H9 (cell line): ENCODE data around the gene SAFB. TPM values are rescaled to one million over a fixed set of nuclear protein-coding genes. Genes with fewer than 3 reads are reported as not detected.

Experiments
- DNase-seq: peaks from one replicate; pipeline ENCODE4 v3.0.0-alpha.2; 2017
- H2AFZ ChIP-seq: one replicate; pipeline ENCODE4 v1.6.1; 2013; ENCODE audit warnings: mild to moderate bottlenecking, low read length, control low read depth, moderate library complexity
- H2AK5ac ChIP-seq: 2 replicates; pipeline ENCODE4 v1.6.1; 2013; ENCODE audit warnings: low read length, control low read depth, mixed read lengths; ENCODE audit not compliant: insufficient read length
- H2BK120ac ChIP-seq: one replicate; pipeline ENCODE4 v1.6.1; 2013; ENCODE audit warnings: low read depth, mild to moderate bottlenecking, low read length, control low read depth, inconsistent platforms; ENCODE audit not compliant: poor library complexity, severe bottlenecking
- H2BK12ac ChIP-seq: 2 replicates; pipeline ENCODE4 v1.6.1; 2013; ENCODE audit warnings: low read length, control low read depth, mixed read lengths, low read depth; ENCODE audit not compliant: insufficient read length
- H2BK15ac ChIP-seq: 2 replicates; pipeline ENCODE4 v1.6.1; 2013; ENCODE audit warnings: low read depth, low read length, control low read depth
- H2BK20ac ChIP-seq: one replicate; pipeline ENCODE4 v1.6.1; 2013; ENCODE audit warnings: low read depth, mild to moderate bottlenecking, low read length, control low read depth, inconsistent platforms; ENCODE audit not compliant: poor library complexity, severe bottlenecking
- H2BK5ac ChIP-seq: 2 replicates; pipeline ENCODE4 v1.6.1; 2013; ENCODE audit warnings: low read length, control low read depth, mixed read lengths; ENCODE audit not compliant: insufficient read length
- H3K14ac ChIP-seq: 2 replicates; pipeline ENCODE4 v1.6.1; 2013; ENCODE audit warnings: low read length, control low read depth; ENCODE audit not compliant: insufficient read depth
- H3K18ac ChIP-seq: 2 replicates; pipeline ENCODE4 v1.6.1; 2013; ENCODE audit warnings: low read depth, mild to moderate bottlenecking, mixed read lengths, low read length, control low read depth; ENCODE audit not compliant: insufficient read length
- H3K23ac ChIP-seq: 2 replicates; pipeline ENCODE4 v1.6.1; 2013; ENCODE audit warnings: low read length, control low read depth, mixed read lengths, low read depth; ENCODE audit not compliant: insufficient read length
- H3K23me2 ChIP-seq: 2 replicates; pipeline ENCODE4 v1.6.1; 2013; ENCODE audit warnings: low read depth, mild to moderate bottlenecking, mixed read lengths, low read length, control low read depth; ENCODE audit not compliant: insufficient read length, poor library complexity, severe bottlenecking
- H3K27ac ChIP-seq: 2 replicates; pipeline ENCODE4 v1.5.1; 2013; ENCODE audit warnings: low read length, control low read depth, mixed read lengths, low read depth; ENCODE audit not compliant: insufficient read length
- H3K27me3 ChIP-seq: 2 replicates; pipeline ENCODE4 v1.6.1; 2013; ENCODE audit warnings: low read length, control low read depth, inconsistent platforms; ENCODE audit not compliant: insufficient read depth
- H3K4ac ChIP-seq: 2 replicates; pipeline ENCODE4 v1.6.1; 2013; ENCODE audit warnings: low read depth, mild to moderate bottlenecking, control low read depth, inconsistent platforms, low read length, moderate library complexity
- H3K4me1 ChIP-seq: 2 replicates; pipeline ENCODE4 v1.6.1; 2013; ENCODE audit warnings: low read length, control low read depth, inconsistent platforms; ENCODE audit not compliant: insufficient read depth
- H3K4me2 ChIP-seq: 2 replicates; pipeline ENCODE4 v1.6.1; 2013; ENCODE audit warnings: low read length, control low read depth, mixed read lengths; ENCODE audit not compliant: insufficient read length, insufficient read depth
- H3K56ac ChIP-seq: 2 replicates; pipeline ENCODE4 v1.6.1; 2013; ENCODE audit warnings: low read depth, mild to moderate bottlenecking, mixed read lengths, low read length, control low read depth; ENCODE audit not compliant: insufficient read length
- H3K79me1 ChIP-seq: 2 replicates; pipeline ENCODE4 v1.6.1; 2013; ENCODE audit warnings: low read depth, mild to moderate bottlenecking, moderate library complexity, low read length, control low read depth, inconsistent platforms; ENCODE audit not compliant: insufficient read depth, poor library complexity, severe bottlenecking
- H3K79me2 ChIP-seq: 2 replicates; pipeline ENCODE4 v1.6.1; 2013; ENCODE audit warnings: low read length, control low read depth, inconsistent platforms; ENCODE audit not compliant: insufficient read depth
- H3K9ac ChIP-seq: 2 replicates; pipeline ENCODE4 v1.6.1; 2013; ENCODE audit warnings: low read length, control low read depth, mixed read lengths; ENCODE audit not compliant: insufficient read length; ENCODE audit errors: extremely low read depth
- H3K9me3 ChIP-seq: one replicate; pipeline ENCODE4 v1.6.1; 2013; ENCODE audit warnings: low read depth, low read length, inconsistent platforms; ENCODE audit not compliant: control insufficient read depth
- H3T11ph ChIP-seq: one replicate; pipeline ENCODE4 v1.6.1; 2013; ENCODE audit warnings: mild to moderate bottlenecking, low read length, control low read depth, inconsistent platforms
- H4K20me1 ChIP-seq: one replicate; pipeline ENCODE4 v1.6.1; 2013; ENCODE audit not compliant: control insufficient read depth, insufficient read length, insufficient read depth
- H4K5ac ChIP-seq: 2 replicates; pipeline ENCODE4 v1.6.1; 2013; ENCODE audit warnings: low read depth, mild to moderate bottlenecking, mixed read lengths, low read length, control low read depth; ENCODE audit not compliant: insufficient read length
- H4K8ac ChIP-seq: replicated peaks from 2 replicates; pipeline ENCODE4 v1.6.1; 2013; ENCODE audit warnings: low read length, control low read depth, mixed read lengths, low read depth; ENCODE audit not compliant: insufficient read length
- H4K91ac ChIP-seq: 2 replicates; pipeline ENCODE4 v1.6.1; 2013; ENCODE audit warnings: low read depth, mild to moderate bottlenecking, moderate library complexity, mixed read lengths, low read length, control low read depth; ENCODE audit not compliant: insufficient read length
- H3K27ac Mint-ChIP-seq, 3 experiments: 2 replicates in 2 of 3; 3 replicates in 1 of 3; pipeline ENCODE4 v1.8.0; 2020 to 2021; ENCODE audit warnings: mixed read lengths in 3 of 3, mild to moderate bottlenecking in 1 of 3, moderate library complexity in 1 of 3
- H3K27me3 Mint-ChIP-seq: 2 replicates; pipeline ENCODE4 v1.8.0; 2021; ENCODE audit warnings: low read depth, mild to moderate bottlenecking, moderate library complexity, mixed read lengths
- H3K36me3 Mint-ChIP-seq, 3 experiments: 2 replicates in 2 of 3; 3 replicates in 1 of 3; pipeline ENCODE4 v1.8.0; 2020 to 2021; ENCODE audit warnings: low read depth in 3 of 3, mixed read lengths in 3 of 3; ENCODE audit not compliant: insufficient read depth in 1 of 3
- H3K4me1 Mint-ChIP-seq, 2 experiments: 2 replicates each; pipeline ENCODE4 v1.8.0; 2020; ENCODE audit warnings: mixed read lengths in 2 of 2
- H3K4me3 Mint-ChIP-seq, 2 experiments: 2 replicates in 1 of 2; 3 replicates in 1 of 2; pipeline ENCODE4 v1.8.0; 2020 to 2021; ENCODE audit warnings: mild to moderate bottlenecking in 2 of 2, mixed read lengths in 2 of 2, moderate library complexity in 1 of 2
- H3K9me3 Mint-ChIP-seq, 2 experiments: 2 replicates in 1 of 2; 3 replicates in 1 of 2; pipeline ENCODE4 v1.8.0; 2020; ENCODE audit warnings: mild to moderate bottlenecking in 2 of 2, mixed read lengths in 2 of 2, moderate library complexity in 1 of 2
- WGBS: extraction: QIAGEN DNeasy Blood & Tissue Kit; methylation state at CpG from one replicate; pipeline ENCODE4 v1.1.7; 2013; ENCODE audit warnings: missing lambda C conversion rate, low lambda C conversion rate, mixed read lengths; ENCODE audit not compliant: insufficient read length; ENCODE audit errors: extremely low coverage; 5-methylcytosine and 5-hydroxymethylcytosine counted together
- total RNA-seq: library from RNA; stranded (reverse); gene quantifications from 2 replicates; pipeline ENCODE4 v1.2.1, GENCODE V29; 2021
- TF ChIP-seq, protein P1 (sequence below): fragments of 200-600 bp; sonication (generic); conservative IDR thresholded peaks from 3 replicates; pipeline ENCODE4 v1.8.0; 2021; ENCODE audit warnings: antibody characterized with exemption, mild to moderate bottlenecking

SAFB gene
- total RNA-seq, 1 experiment from 2014 or later = 110 TPM

DNA sequence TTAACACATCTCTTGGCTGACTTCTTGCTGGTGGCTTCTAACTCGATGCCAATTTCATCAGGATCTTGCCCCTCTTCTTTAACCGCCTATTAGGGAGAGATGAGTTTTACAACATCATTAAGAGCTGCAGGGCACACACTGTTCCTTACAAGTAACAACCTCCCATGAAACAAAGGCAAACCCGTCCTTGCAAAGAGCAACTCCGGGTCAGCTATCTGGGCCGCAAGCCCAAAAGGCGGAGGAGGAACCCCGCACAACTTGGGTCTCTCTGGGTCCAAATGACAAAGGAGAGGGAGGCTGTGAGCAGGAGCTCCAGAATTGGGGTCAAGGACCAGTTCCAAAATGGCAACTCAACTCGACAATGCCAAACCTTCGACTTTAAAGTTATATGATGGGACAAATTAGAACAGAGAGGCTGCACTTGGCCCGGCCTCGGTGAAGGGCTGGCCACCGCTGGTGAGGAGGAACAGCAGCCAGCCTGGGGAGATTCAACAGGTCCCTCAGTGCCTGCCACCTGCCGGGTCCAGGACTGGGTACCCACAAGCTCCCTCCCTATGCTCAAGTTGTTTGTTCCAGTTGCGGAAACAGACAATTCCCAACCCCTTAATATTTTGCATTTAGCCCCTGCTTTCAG, 1.5 kb upstream of the SAFB start:
- H2AK5ac ChIP-seq = no peak overlapping the region
- H3K27me3 ChIP-seq = no peaks in the 10 kb centered on the region
- no peak overlapping the region for H3K27ac ChIP-seq
- no peak overlapping the region for H2BK15ac ChIP-seq
- no peak overlapping the region for H4K91ac ChIP-seq
- H3K4me2 ChIP-seq = peak overlapping the region; percentile 58
- TF ChIP-seq, protein P1, sequence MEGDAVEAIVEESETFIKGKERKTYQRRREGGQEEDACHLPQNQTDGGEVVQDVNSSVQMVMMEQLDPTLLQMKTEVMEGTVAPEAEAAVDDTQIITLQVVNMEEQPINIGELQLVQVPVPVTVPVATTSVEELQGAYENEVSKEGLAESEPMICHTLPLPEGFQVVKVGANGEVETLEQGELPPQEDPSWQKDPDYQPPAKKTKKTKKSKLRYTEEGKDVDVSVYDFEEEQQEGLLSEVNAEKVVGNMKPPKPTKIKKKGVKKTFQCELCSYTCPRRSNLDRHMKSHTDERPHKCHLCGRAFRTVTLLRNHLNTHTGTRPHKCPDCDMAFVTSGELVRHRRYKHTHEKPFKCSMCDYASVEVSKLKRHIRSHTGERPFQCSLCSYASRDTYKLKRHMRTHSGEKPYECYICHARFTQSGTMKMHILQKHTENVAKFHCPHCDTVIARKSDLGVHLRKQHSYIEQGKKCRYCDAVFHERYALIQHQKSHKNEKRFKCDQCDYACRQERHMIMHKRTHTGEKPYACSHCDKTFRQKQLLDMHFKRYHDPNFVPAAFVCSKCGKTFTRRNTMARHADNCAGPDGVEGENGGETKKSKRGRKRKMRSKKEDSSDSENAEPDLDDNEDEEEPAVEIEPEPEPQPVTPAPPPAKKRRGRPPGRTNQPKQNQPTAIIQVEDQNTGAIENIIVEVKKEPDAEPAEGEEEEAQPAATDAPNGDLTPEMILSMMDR = no peak
- H3K79me1 ChIP-seq = peaks cover 14% of the 10 kb centered on the region
- no peaks in the 10 kb centered on the region for H4K20me1 ChIP-seq
- no peak overlapping the region for H3K18ac ChIP-seq
- H3K14ac ChIP-seq = no peak overlapping the region
- H2BK12ac ChIP-seq = no peak overlapping the region
- no peak overlapping the region for H3K9ac ChIP-seq
- no peak for DNase-seq
- peak overlapping the region; percentile 100 for H3K4me3 Mint-ChIP-seq
- H3T11ph ChIP-seq = no peak overlapping the region
- H3K27me3 Mint-ChIP-seq = peaks cover 4% of the 10 kb centered on the region; the same call in 1 of the 2 replicates
- no peaks in the 10 kb centered on the region for H3K9me3 ChIP-seq
- H2AFZ ChIP-seq = no peak overlapping the region
- H3K27ac Mint-ChIP-seq = peak overlapping the region in 2 of 3 experiments; percentile 32 to 40; a peak in 2 of 7 replicates
- no peak overlapping the region for H2BK5ac ChIP-seq
- no peak overlapping the region for H2BK120ac ChIP-seq
- H2BK20ac ChIP-seq = no peak overlapping the region
- H3K36me3 Mint-ChIP-seq = peaks cover 44 to 78% (median 64%) of the 10 kb centered on the region in 3 experiments
- peaks cover 28 to 30% of the 10 kb centered on the region in 2 experiments for H3K4me1 Mint-ChIP-seq
- no peak overlapping the region for H3K23ac ChIP-seq
- no peak overlapping the region for H4K5ac ChIP-seq
- no peaks in the 10 kb centered on the region; the same call in 1 of the 2 replicates for H3K4me1 ChIP-seq
- peaks cover 0 to 3% of the 10 kb centered on the region in 2 experiments; a peak in 3 of 5 replicates for H3K9me3 Mint-ChIP-seq
- peaks cover 52% of the 10 kb centered on the region for H3K79me2 ChIP-seq
- no peak overlapping the region for H3K56ac ChIP-seq
- H3K23me2 ChIP-seq = peaks cover 14% of the 10 kb centered on the region
- WGBS = no CpG with 5 or more reads among the region's 14 CpGs
- H4K8ac ChIP-seq = no peak overlapping the region
- no peak overlapping the region for H3K4ac ChIP-seq
